Fibroblast of peridontal ligament (primary cell): Measurements from ENCODE around the gene SWAP70.

Source experiments
- DNase-seq: peaks from one replicate; pipeline ENCODE4 v3.0.0-alpha.2; 2010; ENCODE audit errors: extremely low read depth

The SWAP70 gene

GRCh38 chr11:9651899-9652748 is 11.8 kb upstream of the SWAP70 start:
- DNase-seq: no peak

- no peak for DNase-seq
Measured at GRCh38 chr11:9653871-9654270, 10.0 kb upstream of the SWAP70 start.

GRCh38 chr11:9656864-9657263 is 7.0 kb upstream of the SWAP70 start:
- DNase-seq: no peak

GRCh38 chr11:9657531-9657930 is 6.3 kb upstream of the SWAP70 start:
- DNase-seq: no peak

GRCh38 chr11:9660886-9661285 is 3.0 kb upstream of the SWAP70 start:
- no peak for DNase-seq

GRCh38 chr11:9662273-9662672 is 1.6 kb upstream of the SWAP70 start:
- peak; percentile 25 for DNase-seq

GRCh38 chr11:9664276-9665171 is 647 bp downstream of the SWAP70 start:
- peak; percentile 65 for DNase-seq

GRCh38 chr11:9665749-9666148 is 1.9 kb downstream of the SWAP70 start:
- no peak for DNase-seq

- DNase-seq: no peak
Measured at GRCh38 chr11:9669954-9670353, 6.1 kb downstream of the SWAP70 start.

GRCh38 chr11:9672288-9672916 is 8.5 kb downstream of the SWAP70 start:
- DNase-seq: no peak

GRCh38 chr11:9672918-9673317 is 9.0 kb downstream of the SWAP70 start:
- no peak for DNase-seq

GRCh38 chr11:9675691-9676090 is 11.8 kb downstream of the SWAP70 start:
- no peak for DNase-seq

GRCh38 chr11:9677951-9678350 is 14.1 kb downstream of the SWAP70 start:
- no peak for DNase-seq

- no peak for DNase-seq
Measured at GRCh38 chr11:9678576-9678975, 14.7 kb downstream of the SWAP70 start.

- no peak for DNase-seq
Measured at GRCh38 chr11:9680028-9680427, 16.2 kb downstream of the SWAP70 start.

GRCh38 chr11:9681583-9682372 is 17.9 kb downstream of the SWAP70 start:
- DNase-seq: no peak

- DNase-seq: peak; percentile 63
Measured at GRCh38 chr11:9687711-9688477, 24.0 kb downstream of the SWAP70 start.

- peak; percentile 84 for DNase-seq
Measured at GRCh38 chr11:9688716-9689511, 25.0 kb downstream of the SWAP70 start.

- DNase-seq: peak; percentile 9
Measured at GRCh38 chr11:9689721-9690120, 25.8 kb downstream of the SWAP70 start.

GRCh38 chr11:9691865-9692264 is 28.0 kb downstream of the SWAP70 start:
- DNase-seq: peak; percentile 15
